ENCODE results near the gene ASCL3.

DNA sequence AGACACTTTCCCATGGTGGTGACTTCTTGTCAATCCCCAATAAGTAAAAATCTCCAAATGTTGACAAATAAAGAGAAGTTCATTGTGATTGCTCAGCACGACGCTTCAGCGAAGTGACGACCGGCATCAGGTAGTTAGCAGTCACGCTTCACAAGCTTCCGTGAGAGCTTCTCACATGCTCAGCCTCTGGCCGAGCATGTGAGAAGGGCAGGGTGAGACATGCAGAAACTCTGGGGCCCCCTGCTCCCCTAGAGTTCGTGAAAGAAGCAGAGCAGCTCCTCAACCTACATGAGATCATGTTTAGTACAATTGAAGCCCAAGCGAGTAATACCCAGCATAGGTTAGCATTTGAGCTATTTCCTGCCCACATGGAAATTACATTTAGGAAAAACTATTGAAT, 5.7 kb downstream of the ASCL3 start:
- TF ChIP-seq, protein P1, sequence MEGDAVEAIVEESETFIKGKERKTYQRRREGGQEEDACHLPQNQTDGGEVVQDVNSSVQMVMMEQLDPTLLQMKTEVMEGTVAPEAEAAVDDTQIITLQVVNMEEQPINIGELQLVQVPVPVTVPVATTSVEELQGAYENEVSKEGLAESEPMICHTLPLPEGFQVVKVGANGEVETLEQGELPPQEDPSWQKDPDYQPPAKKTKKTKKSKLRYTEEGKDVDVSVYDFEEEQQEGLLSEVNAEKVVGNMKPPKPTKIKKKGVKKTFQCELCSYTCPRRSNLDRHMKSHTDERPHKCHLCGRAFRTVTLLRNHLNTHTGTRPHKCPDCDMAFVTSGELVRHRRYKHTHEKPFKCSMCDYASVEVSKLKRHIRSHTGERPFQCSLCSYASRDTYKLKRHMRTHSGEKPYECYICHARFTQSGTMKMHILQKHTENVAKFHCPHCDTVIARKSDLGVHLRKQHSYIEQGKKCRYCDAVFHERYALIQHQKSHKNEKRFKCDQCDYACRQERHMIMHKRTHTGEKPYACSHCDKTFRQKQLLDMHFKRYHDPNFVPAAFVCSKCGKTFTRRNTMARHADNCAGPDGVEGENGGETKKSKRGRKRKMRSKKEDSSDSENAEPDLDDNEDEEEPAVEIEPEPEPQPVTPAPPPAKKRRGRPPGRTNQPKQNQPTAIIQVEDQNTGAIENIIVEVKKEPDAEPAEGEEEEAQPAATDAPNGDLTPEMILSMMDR (IDR thresholded peaks at IDR 0.05) = no peak
- TF ChIP-seq POLR2A (IDR thresholded peaks at IDR 0.05) = no peak
